A549 (cell line): ENCODE measurements around the gene GPR108.

Experiments used
- CHD2 ChIP-seq: fragments of 150-350 bp; IDR thresholded peaks from 2 replicates; pipeline ENCODE4 v1.6.1; 2014; ENCODE audit warnings: low read length; ENCODE audit not compliant: partially characterized antibody
- CHD4 ChIP-seq: fragments of 200-600 bp; sonication (generic); IDR thresholded peaks from 2 replicates; pipeline ENCODE4 v1.6.1; 2016; ENCODE audit warnings: antibody characterized with exemption, mild to moderate bottlenecking, borderline replicate concordance
- EHMT2 ChIP-seq: fragments of 200-600 bp; sonication (generic); IDR thresholded peaks from 2 replicates; pipeline ENCODE4 v1.6.1; 2016; ENCODE audit warnings: antibody characterized with exemption, low read depth, mild to moderate bottlenecking, moderate library complexity
- EP300 ChIP-seq, 2 experiments: fragments of >200 bp; sonication (Bioruptor Twin); formaldehyde crosslinking; IDR thresholded peaks; 2 replicates in 1 of 2; 3 replicates in 1 of 2; pipeline ENCODE4 v1.6.1; 2016 to 2017
- FOSL2 ChIP-seq, 2 experiments: fragments of 450-650 bp in 1 of 2; fragments of >200 bp in 1 of 2; sonication (Bioruptor Twin) in 1 of 2; formaldehyde crosslinking; IDR thresholded peaks; 2 replicates each; pipeline versions ENCODE4 v1.5.0 to v1.6.1; 2016 to 2020; ENCODE audit warnings: mild to moderate bottlenecking in 1 of 2, moderate library complexity in 1 of 2
- JUNB ChIP-seq: fragments of >200 bp; sonication (Bioruptor Twin); formaldehyde crosslinking; IDR thresholded peaks from 2 replicates; pipeline ENCODE4 v1.6.1; 2016
- POLR2A ChIP-seq: IDR thresholded peaks from 2 replicates; pipeline ENCODE4 v1.6.1; 2012; ENCODE audit warnings: mild to moderate bottlenecking, low read length
- RAD21 ChIP-seq, 2 experiments: fragments of >200 bp in 1 of 2; sonication (Bioruptor Twin) in 1 of 2; formaldehyde crosslinking in 1 of 2; IDR thresholded peaks in 1 of 2; conservative IDR thresholded peaks in 1 of 2; 2 replicates in 1 of 2; 3 replicates in 1 of 2; pipeline ENCODE4 v1.6.1; 2012 to 2018; ENCODE audit warnings: inconsistent platforms in 1 of 2
- TF ChIP-seq, protein P1 (sequence below): fragments of >200 bp; sonication (Bioruptor Twin); formaldehyde crosslinking; IDR thresholded peaks from 3 replicates; pipeline ENCODE4 v1.5.1; 2016
- TF ChIP-seq, protein P2 (sequence below): fragments of 250-450 bp; sonication (Bioruptor Pico); IDR thresholded peaks from 2 replicates; pipeline ENCODE4 v1.5.0; 2021; ENCODE audit warnings: mild to moderate bottlenecking, moderate library complexity, borderline replicate concordance

DNA sequence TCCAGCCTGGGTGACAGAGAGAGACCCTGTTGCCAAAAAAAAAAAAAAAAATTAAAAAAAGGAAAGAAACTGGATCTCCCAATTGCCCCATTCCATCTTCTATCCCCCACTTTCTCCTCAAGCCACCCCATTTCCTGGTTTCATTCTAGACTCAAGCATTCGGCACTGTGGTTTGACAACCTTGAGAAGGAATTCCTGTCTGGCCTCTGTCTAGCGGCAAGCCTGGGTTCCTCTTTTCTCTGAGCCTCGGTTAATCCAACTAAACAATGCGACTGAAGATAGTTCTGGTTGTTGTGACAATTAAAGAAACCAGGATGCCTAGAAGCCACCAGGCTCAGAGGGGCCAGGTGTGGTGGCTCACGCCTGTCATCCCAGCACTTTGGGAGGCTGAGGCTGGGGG, 13.6 kb downstream of the GPR108 start:
- TF ChIP-seq, protein P1, sequence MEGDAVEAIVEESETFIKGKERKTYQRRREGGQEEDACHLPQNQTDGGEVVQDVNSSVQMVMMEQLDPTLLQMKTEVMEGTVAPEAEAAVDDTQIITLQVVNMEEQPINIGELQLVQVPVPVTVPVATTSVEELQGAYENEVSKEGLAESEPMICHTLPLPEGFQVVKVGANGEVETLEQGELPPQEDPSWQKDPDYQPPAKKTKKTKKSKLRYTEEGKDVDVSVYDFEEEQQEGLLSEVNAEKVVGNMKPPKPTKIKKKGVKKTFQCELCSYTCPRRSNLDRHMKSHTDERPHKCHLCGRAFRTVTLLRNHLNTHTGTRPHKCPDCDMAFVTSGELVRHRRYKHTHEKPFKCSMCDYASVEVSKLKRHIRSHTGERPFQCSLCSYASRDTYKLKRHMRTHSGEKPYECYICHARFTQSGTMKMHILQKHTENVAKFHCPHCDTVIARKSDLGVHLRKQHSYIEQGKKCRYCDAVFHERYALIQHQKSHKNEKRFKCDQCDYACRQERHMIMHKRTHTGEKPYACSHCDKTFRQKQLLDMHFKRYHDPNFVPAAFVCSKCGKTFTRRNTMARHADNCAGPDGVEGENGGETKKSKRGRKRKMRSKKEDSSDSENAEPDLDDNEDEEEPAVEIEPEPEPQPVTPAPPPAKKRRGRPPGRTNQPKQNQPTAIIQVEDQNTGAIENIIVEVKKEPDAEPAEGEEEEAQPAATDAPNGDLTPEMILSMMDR = no peak
- TF ChIP-seq CHD4 (no peak), POLR2A (no peak), RAD21 (conservative IDR thresholded peaks at IDR 0.05 in 1 of 2, IDR thresholded peaks at IDR 0.05 in 1 of 2) (no peak), JUNB (no peak), FOSL2 (IDR thresholded peaks at IDR 0.05) (no peak), FOSL2 (CRISPR knock-in tag; IDR thresholded peaks at IDR 0.05) (no peak), EP300 (IDR thresholded peaks at IDR 0.05) (no peak), EHMT2 (no peak), CHD2 (no peak)
- TF ChIP-seq, protein P2, sequence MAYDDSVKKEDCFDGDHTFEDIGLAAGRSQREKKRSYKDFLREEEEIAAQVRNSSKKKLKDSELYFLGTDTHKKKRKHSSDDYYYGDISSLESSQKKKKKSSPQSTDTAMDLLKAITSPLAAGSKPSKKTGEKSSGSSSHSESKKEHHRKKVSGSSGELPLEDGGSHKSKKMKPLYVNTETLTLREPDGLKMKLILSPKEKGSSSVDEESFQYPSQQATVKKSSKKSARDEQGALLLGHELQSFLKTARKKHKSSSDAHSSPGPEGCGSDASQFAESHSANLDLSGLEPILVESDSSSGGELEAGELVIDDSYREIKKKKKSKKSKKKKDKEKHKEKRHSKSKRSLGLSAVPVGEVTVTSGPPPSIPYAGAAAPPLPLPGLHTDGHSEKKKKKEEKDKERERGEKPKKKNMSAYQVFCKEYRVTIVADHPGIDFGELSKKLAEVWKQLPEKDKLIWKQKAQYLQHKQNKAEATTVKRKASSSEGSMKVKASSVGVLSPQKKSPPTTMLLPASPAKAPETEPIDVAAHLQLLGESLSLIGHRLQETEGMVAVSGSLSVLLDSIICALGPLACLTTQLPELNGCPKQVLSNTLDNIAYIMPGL (CRISPR knock-in tag) = no peak
